Measurements from ENCODE around the gene CAMTA1. TPM values are rescaled to one million over a fixed set of nuclear protein-coding genes. Genes with fewer than 3 reads are reported as not detected.

CAMTA1 gene
- polyA plus RNA-seq, 2 donors, result 61.1 to 75.0 TPM

DNA sequence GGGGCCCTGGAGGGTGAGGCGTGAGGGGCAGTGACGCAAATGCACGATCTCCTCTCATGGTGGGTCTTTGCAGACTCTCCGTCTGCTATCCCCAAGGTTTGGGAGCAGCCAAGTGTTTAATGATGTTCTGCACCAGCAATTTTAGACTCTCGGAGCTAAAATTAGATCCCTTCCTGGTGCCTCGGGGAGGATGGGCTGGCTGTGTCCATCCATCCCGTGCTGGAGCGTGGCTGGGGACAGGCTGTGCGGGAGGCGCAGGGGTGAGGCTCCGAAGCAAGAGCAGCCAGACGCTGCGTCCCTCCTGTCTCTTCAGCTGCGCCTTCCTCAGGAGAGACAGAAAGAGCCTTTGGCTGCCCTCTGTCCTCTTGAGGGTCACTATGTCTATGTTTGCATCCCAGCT, 387.6 kb downstream of the CAMTA1 start:
- no peaks in the 10 kb centered on the region for H3K36me3 ChIP-seq (ENCODE audit: control insufficient read depth in 2 of 2, insufficient read depth in 2 of 2, low read length in 1 of 2)
- H3K9me3 ChIP-seq (ENCODE audit: control insufficient read depth in 2 of 2, insufficient read depth in 1 of 2, low read depth in 1 of 2, low read length in 1 of 2), result peaks cover 0 to 11% of the 10 kb centered on the region in 2 donors
- no peak overlapping the region for H3K27ac ChIP-seq (ENCODE audit: low read depth in 2 of 2, low read length in 1 of 2)
- 71% methylated on average over 14 of the region's 14 CpGs for WGBS, 2 donors
- peaks cover 0 to 2% of the 10 kb centered on the region in 2 donors for H3K4me1 ChIP-seq (ENCODE audit: control insufficient read depth in 2 of 2, insufficient read depth in 2 of 2, low read length in 1 of 2)
- H3K27me3 ChIP-seq (ENCODE audit: control insufficient read depth in 1 of 2, insufficient read depth in 2 of 2, low read length in 2 of 2), result no peaks in the 10 kb centered on the region
- H3K4me3 ChIP-seq (ENCODE audit: low read depth in 1 of 2, low read length in 2 of 2), result no peak overlapping the region

DNA sequence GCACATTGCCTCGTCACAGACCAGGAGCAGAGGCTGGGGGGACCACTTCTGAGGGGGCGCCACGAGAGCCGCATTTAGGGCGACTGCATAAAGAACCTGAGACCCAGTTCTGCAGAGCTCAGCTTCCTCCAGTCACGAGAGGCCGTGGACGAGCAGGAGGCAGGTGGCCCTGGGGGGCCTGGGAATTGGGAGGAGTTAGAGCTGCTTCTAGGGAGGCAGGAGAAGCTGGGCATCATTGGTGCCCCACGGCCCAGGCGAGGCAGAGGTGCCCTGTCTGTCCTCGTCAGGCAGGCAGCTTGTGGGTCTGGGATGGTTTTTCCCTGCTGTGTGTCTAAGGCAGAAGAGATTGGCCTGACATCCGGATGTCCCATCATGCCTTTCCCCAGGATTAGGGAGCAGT, 389.3 kb downstream of the CAMTA1 start:
- Histone ChIP-seq H3K9me3 (ENCODE audit: control insufficient read depth in 2 of 2, insufficient read depth in 1 of 2, low read depth in 1 of 2, low read length in 1 of 2) (peaks cover 0 to 12% of the 10 kb centered on the region in 2 donors), H3K4me1 (ENCODE audit: control insufficient read depth in 2 of 2, insufficient read depth in 2 of 2, low read length in 1 of 2) (peaks cover 0 to 2% of the 10 kb centered on the region in 2 donors), H3K4me3 (ENCODE audit: low read depth in 1 of 2, low read length in 2 of 2) (no peak overlapping the region), H3K27ac (ENCODE audit: low read depth in 2 of 2, low read length in 1 of 2) (no peak overlapping the region), H3K27me3 (ENCODE audit: control insufficient read depth in 1 of 2, insufficient read depth in 2 of 2, low read length in 2 of 2) (no peaks in the 10 kb centered on the region), H3K36me3 (ENCODE audit: control insufficient read depth in 2 of 2, insufficient read depth in 2 of 2, low read length in 1 of 2) (no peaks in the 10 kb centered on the region)
- 82 to 84% methylated on average over 12 of the region's 12 CpGs for WGBS, 2 donors

DNA sequence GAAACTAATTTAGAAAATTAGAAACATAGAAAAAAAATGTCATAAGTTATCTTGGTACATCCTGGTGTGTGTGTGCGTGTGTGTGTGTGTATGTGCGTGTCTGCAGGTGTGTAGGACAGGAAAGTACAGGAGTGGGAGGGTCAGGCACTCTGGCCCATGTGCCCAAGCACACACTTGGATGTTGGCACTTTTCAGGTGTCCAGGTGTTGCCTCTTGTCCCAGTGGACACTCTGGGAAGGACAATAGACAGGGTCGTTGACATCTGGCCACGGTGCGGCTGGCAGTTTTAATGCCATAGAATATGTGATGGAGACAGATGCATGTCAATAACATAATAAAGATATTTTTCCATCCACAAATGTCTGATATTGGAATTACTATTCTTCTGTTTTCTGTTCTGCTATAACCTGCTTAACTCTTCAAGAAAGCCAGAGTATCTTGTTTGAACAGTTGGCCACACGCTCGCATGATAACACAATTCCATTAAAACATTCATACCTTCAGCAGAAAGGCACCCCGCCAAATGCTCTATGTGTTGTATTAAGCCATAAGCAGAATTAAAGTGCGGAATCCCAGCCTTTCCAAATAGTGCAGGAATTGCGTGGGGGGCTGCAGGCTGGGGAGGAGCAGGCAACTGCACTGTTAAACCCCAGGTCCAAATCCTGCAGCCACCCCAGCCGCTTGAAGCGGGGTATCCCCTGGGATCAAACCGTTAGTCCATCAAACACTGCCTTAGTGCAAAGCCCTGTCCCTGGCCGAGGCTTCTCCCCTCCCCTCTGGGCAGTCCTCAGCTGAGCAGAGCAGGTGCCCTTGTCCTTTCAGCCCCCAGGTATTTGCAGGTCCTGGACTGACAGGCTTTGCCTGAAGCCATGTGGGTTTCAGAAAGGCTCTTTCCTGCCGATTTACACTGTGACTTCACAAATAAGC, 390.0 kb downstream of the CAMTA1 start:
- Histone ChIP-seq H3K4me1 (ENCODE audit: control insufficient read depth in 2 of 2, insufficient read depth in 2 of 2, low read length in 1 of 2) (peaks cover 0 to 2% of the 10 kb centered on the region in 2 donors), H3K27me3 (ENCODE audit: control insufficient read depth in 1 of 2, insufficient read depth in 2 of 2, low read length in 2 of 2) (no peaks in the 10 kb centered on the region), H3K9me3 (ENCODE audit: control insufficient read depth in 2 of 2, insufficient read depth in 1 of 2, low read depth in 1 of 2, low read length in 1 of 2) (peaks cover 0 to 12% of the 10 kb centered on the region in 2 donors), H3K4me3 (ENCODE audit: low read depth in 1 of 2, low read length in 2 of 2) (no peak overlapping the region), H3K36me3 (ENCODE audit: control insufficient read depth in 2 of 2, insufficient read depth in 2 of 2, low read length in 1 of 2) (no peaks in the 10 kb centered on the region), H3K27ac (ENCODE audit: low read depth in 2 of 2, low read length in 1 of 2) (no peak overlapping the region)
- WGBS, 2 donors, result 76 to 83% methylated on average over 15 of the region's 15 CpGs

DNA sequence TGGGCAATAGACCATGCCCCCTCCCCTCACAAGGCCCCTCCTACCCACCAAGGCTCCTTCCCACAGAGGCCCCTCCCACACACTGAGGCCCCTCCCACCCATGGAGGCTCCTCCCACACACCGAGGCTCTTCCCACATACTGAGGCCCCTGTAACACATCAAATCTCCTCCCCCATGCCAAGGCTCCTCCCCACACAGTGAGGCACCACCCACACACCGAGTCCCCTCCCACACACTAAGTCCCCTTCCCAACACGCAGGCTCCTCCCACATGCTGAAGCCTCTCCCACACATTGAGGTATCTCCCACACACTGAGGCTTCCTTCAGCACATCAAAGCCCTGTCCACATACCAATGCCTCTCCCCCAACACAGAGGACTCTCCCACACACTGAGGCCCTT, 391.8 kb downstream of the CAMTA1 start:
- H3K9me3 ChIP-seq (ENCODE audit: control insufficient read depth in 2 of 2, insufficient read depth in 1 of 2, low read depth in 1 of 2, low read length in 1 of 2), result peaks cover 0 to 12% of the 10 kb centered on the region in 2 donors
- H3K4me3 ChIP-seq (ENCODE audit: low read depth in 1 of 2, low read length in 2 of 2), result no peak overlapping the region
- no peaks in the 10 kb centered on the region for H3K36me3 ChIP-seq (ENCODE audit: control insufficient read depth in 2 of 2, insufficient read depth in 2 of 2, low read length in 1 of 2)
- peaks cover 0 to 2% of the 10 kb centered on the region in 2 donors for H3K4me1 ChIP-seq (ENCODE audit: control insufficient read depth in 2 of 2, insufficient read depth in 2 of 2, low read length in 1 of 2)
- no peak overlapping the region for H3K27ac ChIP-seq (ENCODE audit: low read depth in 2 of 2, low read length in 1 of 2)
- 79 to 86% methylated on average over 3 of the region's 3 CpGs for WGBS, 2 donors
- H3K27me3 ChIP-seq (ENCODE audit: control insufficient read depth in 1 of 2, insufficient read depth in 2 of 2, low read length in 2 of 2), result no peaks in the 10 kb centered on the region

DNA sequence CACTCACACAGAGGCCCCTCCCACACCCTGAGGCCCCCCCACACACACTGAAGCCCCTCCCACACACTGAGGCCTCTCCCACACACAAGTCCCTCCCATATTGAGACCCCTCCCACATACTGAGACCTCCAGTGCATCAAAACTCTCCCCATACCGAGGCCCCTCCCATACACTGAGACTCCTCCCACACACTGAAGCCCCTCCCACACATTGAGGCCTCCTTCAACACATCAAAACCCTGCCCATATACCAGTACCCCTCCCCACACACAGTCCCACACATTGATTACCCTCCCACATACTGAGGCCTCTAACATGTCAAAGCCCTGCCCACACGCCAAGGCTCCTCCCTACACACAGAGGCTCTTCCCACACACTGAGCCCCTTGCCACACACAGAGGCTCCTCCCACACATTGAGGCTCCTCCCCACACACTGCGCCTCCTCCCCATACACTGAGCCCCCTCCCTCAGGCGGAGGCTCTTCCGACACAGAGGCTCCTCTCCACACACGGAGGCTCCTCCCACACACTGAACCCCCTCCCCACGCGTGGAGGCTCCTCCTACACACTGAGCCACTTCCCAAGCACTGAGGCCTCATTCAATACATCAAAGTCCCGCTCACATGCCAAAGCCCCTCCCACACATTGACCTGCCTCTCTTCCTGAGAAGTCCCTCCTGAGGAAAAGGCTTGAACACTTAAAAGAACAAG, 392.3 kb downstream of the CAMTA1 start:
- H3K4me1 ChIP-seq (ENCODE audit: control insufficient read depth in 2 of 2, insufficient read depth in 2 of 2, low read length in 1 of 2), result peaks cover 0 to 2% of the 10 kb centered on the region in 2 donors
- H3K4me3 ChIP-seq (ENCODE audit: low read depth in 1 of 2, low read length in 2 of 2), result no peak overlapping the region
- H3K9me3 ChIP-seq (ENCODE audit: control insufficient read depth in 2 of 2, insufficient read depth in 1 of 2, low read depth in 1 of 2, low read length in 1 of 2), result peaks cover 0 to 12% of the 10 kb centered on the region in 2 donors
- H3K27me3 ChIP-seq (ENCODE audit: control insufficient read depth in 1 of 2, insufficient read depth in 2 of 2, low read length in 2 of 2), result no peaks in the 10 kb centered on the region
- WGBS, 2 donors, result 65 to 66% methylated on average over 9 of the region's 9 CpGs
- no peaks in the 10 kb centered on the region for H3K36me3 ChIP-seq (ENCODE audit: control insufficient read depth in 2 of 2, insufficient read depth in 2 of 2, low read length in 1 of 2)
- no peak overlapping the region for H3K27ac ChIP-seq (ENCODE audit: low read depth in 2 of 2, low read length in 1 of 2)

DNA sequence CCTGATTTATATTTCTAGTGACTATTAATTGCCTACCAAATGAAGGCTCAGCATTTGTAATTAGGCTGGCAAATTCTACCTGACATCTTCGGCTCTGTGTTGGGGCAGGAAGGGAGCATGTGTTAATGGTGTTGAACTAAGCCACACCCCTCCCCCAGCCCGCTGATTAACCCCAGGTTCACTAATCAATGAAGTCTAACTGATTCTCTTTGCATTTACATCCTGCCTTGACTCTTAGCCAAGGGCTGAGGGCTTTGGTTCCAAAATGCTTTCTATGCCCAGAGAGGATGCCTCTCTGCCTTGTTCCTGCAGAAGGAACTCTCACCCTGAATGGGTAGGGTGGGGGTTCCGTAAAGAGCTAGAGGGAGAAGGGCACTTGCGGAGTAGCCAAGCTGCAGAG, 393.1 kb downstream of the CAMTA1 start:
- peaks cover 0 to 2% of the 10 kb centered on the region in 2 donors for H3K4me1 ChIP-seq (ENCODE audit: control insufficient read depth in 2 of 2, insufficient read depth in 2 of 2, low read length in 1 of 2)
- H3K36me3 ChIP-seq (ENCODE audit: control insufficient read depth in 2 of 2, insufficient read depth in 2 of 2, low read length in 1 of 2), result no peaks in the 10 kb centered on the region
- H3K4me3 ChIP-seq (ENCODE audit: low read depth in 1 of 2, low read length in 2 of 2), result no peak overlapping the region
- no peaks in the 10 kb centered on the region for H3K27me3 ChIP-seq (ENCODE audit: control insufficient read depth in 1 of 2, insufficient read depth in 2 of 2, low read length in 2 of 2)
- 53 to 55% methylated on average over 4 of the region's 4 CpGs for WGBS, 2 donors
- peaks cover 0 to 12% of the 10 kb centered on the region in 2 donors for H3K9me3 ChIP-seq (ENCODE audit: control insufficient read depth in 2 of 2, insufficient read depth in 1 of 2, low read depth in 1 of 2, low read length in 1 of 2)
- no peak overlapping the region for H3K27ac ChIP-seq (ENCODE audit: low read depth in 2 of 2, low read length in 1 of 2)

DNA sequence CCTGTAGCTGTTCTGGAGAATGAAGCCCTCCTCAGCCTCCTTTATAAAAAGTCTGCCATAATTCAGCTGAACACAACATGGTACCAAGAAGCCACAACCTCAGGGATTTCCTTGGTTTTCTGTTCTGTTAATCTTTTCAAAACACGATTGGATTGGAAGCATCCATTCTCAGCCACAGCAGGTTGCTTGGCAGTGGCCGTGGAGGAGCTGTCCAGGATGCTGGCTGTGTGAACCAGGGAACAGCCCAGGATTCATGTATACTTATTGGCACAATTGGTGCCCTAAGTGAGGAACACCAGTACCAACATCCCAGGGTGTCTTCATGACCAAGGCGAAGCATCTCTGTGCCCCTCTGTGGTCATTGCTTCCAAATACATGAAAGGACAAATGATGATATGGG, 393.5 kb downstream of the CAMTA1 start:
- Histone ChIP-seq H3K4me1 (ENCODE audit: control insufficient read depth in 2 of 2, insufficient read depth in 2 of 2, low read length in 1 of 2) (peaks cover 0 to 2% of the 10 kb centered on the region in 2 donors), H3K27me3 (ENCODE audit: control insufficient read depth in 1 of 2, insufficient read depth in 2 of 2, low read length in 2 of 2) (no peaks in the 10 kb centered on the region), H3K27ac (ENCODE audit: low read depth in 2 of 2, low read length in 1 of 2) (no peak overlapping the region), H3K9me3 (ENCODE audit: control insufficient read depth in 2 of 2, insufficient read depth in 1 of 2, low read depth in 1 of 2, low read length in 1 of 2) (peaks cover 0 to 12% of the 10 kb centered on the region in 2 donors), H3K4me3 (ENCODE audit: low read depth in 1 of 2, low read length in 2 of 2) (no peak overlapping the region), H3K36me3 (ENCODE audit: control insufficient read depth in 2 of 2, insufficient read depth in 2 of 2, low read length in 1 of 2) (no peaks in the 10 kb centered on the region)
- 54 to 56% methylated on average over 3 of the region's 3 CpGs for WGBS, 2 donors

DNA sequence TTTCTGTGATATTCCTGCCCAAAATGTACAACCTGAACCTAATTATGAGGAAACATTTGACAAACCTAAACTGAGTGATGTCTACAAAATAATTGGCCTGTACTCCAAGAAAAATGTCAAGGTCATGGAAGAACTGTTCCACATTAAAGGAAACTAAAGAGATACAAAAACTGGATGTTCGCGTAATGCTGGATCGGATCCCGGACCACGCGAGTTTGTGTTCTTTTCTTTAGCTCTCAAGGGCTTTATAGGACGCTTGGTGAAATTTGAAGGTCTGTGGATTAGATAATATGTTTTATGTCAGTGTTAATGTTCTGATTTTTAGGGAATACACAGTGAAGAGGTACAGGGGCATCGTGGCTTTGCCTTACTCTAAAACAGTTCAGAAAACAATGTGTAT, 400.5 kb downstream of the CAMTA1 start:
- 71 to 72% methylated on average over 8 of the region's 8 CpGs for WGBS, 2 donors
- H3K4me3 ChIP-seq (ENCODE audit: low read depth in 1 of 2, low read length in 2 of 2), result no peak overlapping the region
- H3K27ac ChIP-seq (ENCODE audit: low read depth in 2 of 2, low read length in 1 of 2), result no peak overlapping the region
- no peaks in the 10 kb centered on the region for H3K9me3 ChIP-seq (ENCODE audit: control insufficient read depth in 2 of 2, insufficient read depth in 1 of 2, low read depth in 1 of 2, low read length in 1 of 2)
- no peaks in the 10 kb centered on the region for H3K4me1 ChIP-seq (ENCODE audit: control insufficient read depth in 2 of 2, insufficient read depth in 2 of 2, low read length in 1 of 2)
- H3K27me3 ChIP-seq (ENCODE audit: control insufficient read depth in 1 of 2, insufficient read depth in 2 of 2, low read length in 2 of 2), result no peaks in the 10 kb centered on the region
- no peaks in the 10 kb centered on the region for H3K36me3 ChIP-seq (ENCODE audit: control insufficient read depth in 2 of 2, insufficient read depth in 2 of 2, low read length in 1 of 2)

DNA sequence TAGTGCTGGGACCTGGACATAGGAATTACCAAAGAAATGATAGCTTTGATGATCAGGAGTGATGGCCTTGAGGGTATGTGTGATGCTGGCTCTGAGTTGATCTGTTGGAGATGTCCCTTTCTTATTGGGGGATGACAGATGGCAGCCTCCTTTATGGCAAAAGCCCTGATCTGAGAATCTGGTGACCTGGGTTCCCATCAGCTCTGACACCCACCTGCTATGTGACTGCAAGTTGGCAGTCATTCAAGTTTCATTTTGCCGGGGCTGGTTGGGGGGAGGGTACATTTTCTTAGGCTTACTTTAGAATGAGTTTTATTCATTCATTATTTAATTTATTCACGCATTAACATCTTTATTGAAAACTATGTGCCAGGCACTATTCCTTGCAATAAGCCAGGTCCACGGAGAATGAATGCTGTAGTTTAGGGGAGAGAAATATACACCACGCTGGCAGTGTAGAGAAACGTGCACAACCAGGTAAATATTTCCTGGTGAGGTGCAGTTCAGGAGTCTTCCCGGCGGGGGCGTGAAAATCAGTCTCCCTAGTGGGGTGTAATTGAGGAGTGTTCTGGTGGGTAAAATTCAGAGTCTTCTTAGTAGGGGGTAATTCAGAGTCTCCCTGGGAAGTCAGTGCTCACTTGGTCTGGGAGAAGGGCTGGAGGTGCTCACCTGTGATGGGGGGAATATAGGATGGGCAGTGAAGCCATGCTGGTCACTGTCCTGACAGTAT, 401.3 kb downstream of the CAMTA1 start:
- Histone ChIP-seq H3K4me1 (ENCODE audit: control insufficient read depth in 2 of 2, insufficient read depth in 2 of 2, low read length in 1 of 2) (no peaks in the 10 kb centered on the region), H3K36me3 (ENCODE audit: control insufficient read depth in 2 of 2, insufficient read depth in 2 of 2, low read length in 1 of 2) (no peaks in the 10 kb centered on the region), H3K9me3 (ENCODE audit: control insufficient read depth in 2 of 2, insufficient read depth in 1 of 2, low read depth in 1 of 2, low read length in 1 of 2) (no peaks in the 10 kb centered on the region), H3K27ac (ENCODE audit: low read depth in 2 of 2, low read length in 1 of 2) (no peak overlapping the region), H3K27me3 (ENCODE audit: control insufficient read depth in 1 of 2, insufficient read depth in 2 of 2, low read length in 2 of 2) (no peaks in the 10 kb centered on the region), H3K4me3 (ENCODE audit: low read depth in 1 of 2, low read length in 2 of 2) (no peak overlapping the region)
- WGBS, 2 donors, result 51 to 59% methylated on average over 8 of the region's 8 CpGs
